Astrocyte of the cerebellum (primary cell): ENCODE data around the gene TMEM234.

ENCODE experiments used
- DNase-seq: peaks from one replicate; pipeline ENCODE4 v3.0.0-alpha.2; 2011; ENCODE audit warnings: low read depth
- H3K4me3 ChIP-seq: 2 replicates; pipeline ENCODE4 v1.5.1; 2011; ENCODE audit warnings: mild to moderate bottlenecking, low read depth, low read length, moderate library complexity
- CTCF ChIP-seq: IDR thresholded peaks from 2 replicates; pipeline ENCODE4 v1.5.1; 2012; ENCODE audit warnings: low read length, low read depth, moderate library complexity, mild to moderate bottlenecking; ENCODE audit errors: missing control alignments
- in situ Hi-C: cut with HindIII; loops from 2 replicates; pipeline ENCODE4 v1.10.0; 2017; ENCODE audit warnings: low sequenced_read_pairs

The TMEM234 gene

GRCh38 chr1:32239337-32239736, 17.2 kb upstream of the TMEM234 start:
- no peak for DNase-seq
- H3K4me3 ChIP-seq = no peak overlapping the region
- in situ Hi-C loops = no loop called here
- TF ChIP-seq CTCF = no peak

GRCh38 chr1:32234792-32235191, 12.6 kb upstream of the TMEM234 start:
- in situ Hi-C loops = no loop called here
- DNase-seq = no peak
- no peak overlapping the region for H3K4me3 ChIP-seq
- TF ChIP-seq CTCF = no peak

GRCh38 chr1:32232558-32233304, 10.6 kb upstream of the TMEM234 start:
- H3K4me3 ChIP-seq = no peak overlapping the region
- in situ Hi-C loops = no loop called here
- TF ChIP-seq CTCF = no peak
- DNase-seq = no peak

- no peak for TF ChIP-seq CTCF
- DNase-seq = no peak
- H3K4me3 ChIP-seq = no peak overlapping the region
- in situ Hi-C loops = no loop called here
These were observed 9.8 kb upstream of the TMEM234 start for GRCh38 chr1:32231843-32232432.

GRCh38 chr1:32228771-32229170, 6.6 kb upstream of the TMEM234 start:
- in situ Hi-C loops = no loop called here
- TF ChIP-seq CTCF = no peak
- no peak for DNase-seq
- H3K4me3 ChIP-seq = no peak overlapping the region

- H3K4me3 ChIP-seq = no peak overlapping the region
- in situ Hi-C loops = no loop called here
- DNase-seq = no peak
- TF ChIP-seq CTCF = no peak
These were observed 2.1 kb upstream of the TMEM234 start for GRCh38 chr1:32224285-32224684.
